ENCODE data around the gene YBX1.
"Not testable (repeated sequence)": the region's sequence is repeated elsewhere in the genome, so short reads cannot be mapped to it uniquely, and the experiment has no call there.

Gene YBX1

DNA sequence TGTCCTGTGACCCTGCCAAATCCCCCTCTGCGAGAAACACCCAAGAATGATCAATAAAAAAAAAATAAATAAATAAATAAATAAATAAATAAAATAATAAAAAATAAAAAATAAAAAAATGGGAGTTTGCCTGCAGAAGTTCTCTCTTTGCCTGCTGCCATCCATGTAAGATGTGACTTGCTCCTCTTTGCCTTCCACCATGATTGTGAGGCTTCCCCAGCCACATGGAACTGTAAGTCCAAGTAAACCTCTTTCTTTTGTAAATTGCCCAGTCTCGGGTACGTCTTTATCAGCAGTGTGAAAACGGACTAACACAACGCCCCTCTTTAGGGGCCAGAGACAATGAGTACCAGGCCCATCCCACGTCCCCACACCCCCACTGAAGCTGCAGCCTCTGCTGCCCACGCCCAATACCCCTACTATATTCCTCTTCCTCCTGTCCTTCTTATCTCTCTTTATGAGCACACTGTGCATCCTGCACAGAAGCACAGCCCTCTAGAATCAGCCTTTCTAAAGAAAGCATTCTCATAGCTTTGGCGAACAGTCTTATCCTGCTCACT is 69.4 kb downstream of the YBX1 start:
- DNase-seq = not testable (repeated sequence)

GRCh38 chr1:42752284-42752683 is 70.1 kb downstream of the YBX1 start:
- DNase-seq = no peak

GRCh38 chr1:42753070-42753469 is 70.9 kb downstream of the YBX1 start:
- no peak for DNase-seq

All from activated CD4-positive, CD25-positive, alpha-beta regulatory T cell (primary cell).